ENCODE measurements around the gene ICA1.

GRCh38 chr7:8134089-8134733, 127.8 kb downstream of the ICA1 start:
- TF ChIP-seq CTCF (conservative IDR thresholded peaks at IDR 0.05; ENCODE audit: low read depth, low read length) (no peak), EZH2 (IDR thresholded peaks at IDR 0.05; ENCODE audit: borderline replicate concordance, low read depth, low read length, poor library complexity, severe bottlenecking) (no peak)

All from A673 (cell line).